GM20431 (cell line): ENCODE data around the gene HOXA5.

Experiments
- in situ Hi-C: fragments of 300-500 bp; cut with MseI, MboI; formaldehyde crosslinking; loops from one replicate; pipeline ENCODE4 v1.15.0; 2020; ENCODE audit warnings: low sequenced_read_pairs; ENCODE audit not compliant: unreplicated experiment

Gene HOXA5

GRCh38 chr7:27182861-27183681 is 39.6 kb upstream of the HOXA5 start:
- in situ Hi-C loops = no loop called here

- in situ Hi-C loops = no loop called here
Measured at GRCh38 chr7:27182285-27182841, 38.9 kb upstream of the HOXA5 start.

- in situ Hi-C loops = no loop called here
Measured at GRCh38 chr7:27181795-27182275, 38.4 kb upstream of the HOXA5 start.

- in situ Hi-C loops = no loop called here
Measured at GRCh38 chr7:27180431-27181420, 37.2 kb upstream of the HOXA5 start.

GRCh38 chr7:27179503-27180430 is 36.3 kb upstream of the HOXA5 start:
- in situ Hi-C loops = no loop called here

- in situ Hi-C loops = no loop called here
Measured at GRCh38 chr7:27179030-27179429, 35.5 kb upstream of the HOXA5 start.

- in situ Hi-C loops = no loop called here
Measured at GRCh38 chr7:27178366-27178765, 34.9 kb upstream of the HOXA5 start.

GRCh38 chr7:27177795-27178320 is 34.4 kb upstream of the HOXA5 start:
- in situ Hi-C loops = no loop called here

GRCh38 chr7:27176962-27177794 is 33.7 kb upstream of the HOXA5 start:
- in situ Hi-C loops = no loop called here

- in situ Hi-C loops = no loop called here
Measured at GRCh38 chr7:27176524-27176845, 33.0 kb upstream of the HOXA5 start.

GRCh38 chr7:27175626-27176523 is 32.4 kb upstream of the HOXA5 start:
- in situ Hi-C loops = no loop called here

GRCh38 chr7:27174874-27175625 is 31.6 kb upstream of the HOXA5 start:
- in situ Hi-C loops = loop anchor here (25.0 kb wide), 2 partner anchors 788 to 1313 kb away; no protein-coding TSS in a partner anchor

- in situ Hi-C loops = loop anchor here (25.0 kb wide), 2 partner anchors 787 to 1312 kb away; no protein-coding TSS in a partner anchor
Measured at GRCh38 chr7:27173956-27174873, 30.7 kb upstream of the HOXA5 start, which contains the start of gene HOXA10. HOXA10 (minus strand) TSS chr7:27174320; CDS start chr7:27174306, 14 bp downstream.

GRCh38 chr7:27173511-27173955 is 30.1 kb upstream of the HOXA5 start:
- in situ Hi-C loops = loop anchor here (25.0 kb wide), 2 partner anchors 786 to 1311 kb away; no protein-coding TSS in a partner anchor

- in situ Hi-C loops = loop anchor here (25.0 kb wide), 2 partner anchors 786 to 1311 kb away; no protein-coding TSS in a partner anchor
Measured at GRCh38 chr7:27172823-27173510, 29.5 kb upstream of the HOXA5 start.
